K562 (cell line): Measurements from ENCODE around the gene PIGV. TPM values are rescaled to one million over a fixed set of nuclear protein-coding genes. Genes with fewer than 3 reads are reported as not detected.
A peak's percentile ranks its signal among the peaks of the same experiment; 100 is the strongest.

ENCODE experiments used
- BRF1 ChIP-seq: IDR thresholded peaks from 3 replicates; pipeline ENCODE4 v1.6.1; 2011; ENCODE audit warnings: borderline replicate concordance, mild to moderate bottlenecking; ENCODE audit not compliant: insufficient read length; ENCODE audit errors: extremely low read depth
- C11orf30 ChIP-seq: fragments of 450-650 bp; IDR thresholded peaks from 2 replicates; pipeline ENCODE4 v1.6.1; 2016; ENCODE audit warnings: low read depth, mild to moderate bottlenecking
- CEBPG ChIP-seq, 3 experiments: fragments of 200-800 bp in 1 of 3; sonication (Bioruptor generic) in 1 of 3; sonication (generic) in 1 of 3; formaldehyde crosslinking in 1 of 3; IDR thresholded peaks in 2 of 3; conservative IDR thresholded peaks in 1 of 3; 2 replicates each; pipeline versions ENCODE4 v1.6.1 to v1.8.0; 2016 to 2022; ENCODE audit warnings: missing compliant biosample characterization in 2 of 3, missing genetic modification characterization in 2 of 3, mild to moderate bottlenecking in 1 of 3, missing genetic modification reagents in 1 of 3
- CTBP1 ChIP-seq: fragments of 450-650 bp; IDR thresholded peaks from 2 replicates; pipeline ENCODE4 v1.6.1; 2016; ENCODE audit warnings: borderline replicate concordance
- ESRRB ChIP-seq: fragments of 250-450 bp; sonication (Bioruptor Pico); IDR thresholded peaks from 2 replicates; pipeline ENCODE4 v1.5.0; 2020; ENCODE audit warnings: mild to moderate bottlenecking, moderate library complexity, borderline replicate concordance
- EZH2 ChIP-seq: IDR thresholded peaks from 2 replicates; pipeline ENCODE4 v1.6.1; 2012; ENCODE audit warnings: low read depth, mild to moderate bottlenecking, inconsistent platforms, low read length, borderline replicate concordance
- FUS ChIP-seq: fragments of 200-400 bp; formaldehyde crosslinking; optimal IDR thresholded peaks from 2 replicates; pipeline ENCODE3; 2017; ENCODE audit warnings: low read depth, low read length
- HDAC1 ChIP-seq, 2 experiments: fragments of 450-650 bp; IDR thresholded peaks; 2 replicates each; pipeline ENCODE4 v1.6.1; 2016 to 2017; ENCODE audit warnings: inconsistent platforms in 1 of 2, mild to moderate bottlenecking in 1 of 2, moderate library complexity in 1 of 2
- MAFG ChIP-seq: fragments of 450-650 bp; conservative IDR thresholded peaks from 2 replicates; pipeline ENCODE4 v1.6.1; 2016; ENCODE audit warnings: missing genetic modification characterization, missing compliant biosample characterization
- MTA1 ChIP-seq: fragments of 450-650 bp; IDR thresholded peaks from 2 replicates; pipeline ENCODE4 v1.6.1; 2017; ENCODE audit warnings: borderline replicate concordance
- NCOA1 ChIP-seq: fragments of 450-650 bp; IDR thresholded peaks from 2 replicates; pipeline ENCODE4 v1.6.1; 2016; ENCODE audit warnings: low read depth
- NCOA2 ChIP-seq, 2 experiments: fragments of 450-650 bp; IDR thresholded peaks; 2 replicates each; pipeline ENCODE4 v1.6.1; 2018; ENCODE audit warnings: mild to moderate bottlenecking in 2 of 2, moderate library complexity in 1 of 2; ENCODE audit not compliant: partially characterized antibody in 2 of 2
- NONO ChIP-seq, 2 experiments: fragments of 200-400 bp in 1 of 2; fragments of 450-650 bp in 1 of 2; formaldehyde crosslinking in 1 of 2; IDR thresholded peaks; 2 replicates each; pipeline ENCODE4 v1.6.1; 2017; ENCODE audit warnings: low read depth in 2 of 2, mild to moderate bottlenecking in 2 of 2, moderate library complexity in 2 of 2, low read length in 1 of 2
- PHF21A ChIP-seq: fragments of 450-650 bp; IDR thresholded peaks from 2 replicates; pipeline ENCODE4 v1.6.1; 2017; ENCODE audit warnings: low read depth, borderline replicate concordance
- RCOR1 ChIP-seq, 2 experiments: IDR thresholded peaks; 2 replicates each; pipeline ENCODE4 v1.6.1; 2012; ENCODE audit warnings: low read depth in 2 of 2, low read length in 2 of 2, borderline replicate concordance in 1 of 2, improper control_type of control experiment in 1 of 2
- SAP30 ChIP-seq: fragments of 200-600 bp; sonication (generic); IDR thresholded peaks from 2 replicates; pipeline ENCODE4 v1.6.1; 2012; ENCODE audit warnings: borderline replicate concordance, low read depth, mild to moderate bottlenecking, moderate library complexity, low read length, control low read depth, inconsistent platforms; ENCODE audit not compliant: insufficient read depth, poor library complexity, severe bottlenecking
- SNIP1 ChIP-seq: fragments of 450-650 bp; IDR thresholded peaks from 2 replicates; pipeline ENCODE4 v1.7.1; 2017; ENCODE audit warnings: low read depth, mild to moderate bottlenecking
- STAT5A ChIP-seq: IDR thresholded peaks from 2 replicates; pipeline ENCODE4 v1.6.1; 2012; ENCODE audit warnings: low read length, inconsistent platforms, borderline replicate concordance
- TEAD4 ChIP-seq, 2 experiments: sonication (generic) in 1 of 2; formaldehyde crosslinking in 1 of 2; IDR thresholded peaks; 2 replicates each; pipeline versions ENCODE4 v1.6.1 to v1.8.0; 2012 to 2022; ENCODE audit warnings: borderline replicate concordance in 1 of 2, inconsistent platforms in 1 of 2, low read length in 1 of 2, mild to moderate bottlenecking in 1 of 2, missing genetic modification reagents in 1 of 2
- ZNF212 ChIP-seq: fragments of 450-650 bp; formaldehyde crosslinking; IDR thresholded peaks from 2 replicates; pipeline ENCODE4 v1.4.0; 2020; ENCODE audit warnings: mild to moderate bottlenecking
- ZNF445 ChIP-seq: fragments of 250-450 bp; sonication (Bioruptor Pico); IDR thresholded peaks from 2 replicates; pipeline ENCODE4 v1.4.0; 2020; ENCODE audit warnings: low read depth, mild to moderate bottlenecking, moderate library complexity
- ZNF707 ChIP-seq: fragments of 250-450 bp; sonication (Bioruptor Pico); conservative IDR thresholded peaks from 2 replicates; pipeline ENCODE4 v1.8.0; 2022; ENCODE audit warnings: inconsistent platforms, mild to moderate bottlenecking, moderate library complexity
- polyA plus RNA-seq, 8 experiments: library from polyadenylated mRNA; depleted of rRNA in 4 of 8; stranded (reverse) in 5 of 8; unstranded in 3 of 8; fragments of >200 nt; fragmentation: Nextera tagmentation in 2 of 8; fragmentation: Illumina TruSeq in 1 of 8; extraction: Ambion mirVana in 2 of 8; extraction: Trizol in 1 of 8; gene quantifications; 2 replicates each; pipeline versions ENCODE4 v1.2.1 to v1.2.3, GENCODE V29; 2011 to 2014; ENCODE audit warnings: inconsistent platforms in 1 of 8, missing spikeins in 1 of 8
- total RNA-seq, 7 experiments: library from RNA; depleted of rRNA in 6 of 7; stranded (reverse); fragments of >200 nt in 6 of 7; fragmentation: Illumina TruSeq in 2 of 7; extraction: Trizol in 2 of 7; gene quantifications; 2 replicates each; pipeline versions ENCODE4 v1.2.1 to v1.2.3, GENCODE V29; 2011 to 2021; ENCODE audit warnings: low replicate concordance in 1 of 7
- TF ChIP-seq, protein P1 (sequence below): fragments of 450-650 bp; formaldehyde crosslinking; IDR thresholded peaks from 2 replicates; pipeline ENCODE4 v1.4.0; 2022; ENCODE audit warnings: missing genetic modification characterization
- TF ChIP-seq, protein P2 (sequence below), 2 experiments: fragments of 450-650 bp; conservative IDR thresholded peaks; 2 replicates each; pipeline ENCODE4 v1.6.1; 2017; ENCODE audit warnings: mild to moderate bottlenecking in 2 of 2, moderate library complexity in 2 of 2

The PIGV gene
- total and polyA plus RNA-seq, 9 of the 15 experiments (the other 6 are each of a cell fraction or from before 2014, with no cell fraction given), result 8.4 to 21.8 (median 11.7) TPM

DNA sequence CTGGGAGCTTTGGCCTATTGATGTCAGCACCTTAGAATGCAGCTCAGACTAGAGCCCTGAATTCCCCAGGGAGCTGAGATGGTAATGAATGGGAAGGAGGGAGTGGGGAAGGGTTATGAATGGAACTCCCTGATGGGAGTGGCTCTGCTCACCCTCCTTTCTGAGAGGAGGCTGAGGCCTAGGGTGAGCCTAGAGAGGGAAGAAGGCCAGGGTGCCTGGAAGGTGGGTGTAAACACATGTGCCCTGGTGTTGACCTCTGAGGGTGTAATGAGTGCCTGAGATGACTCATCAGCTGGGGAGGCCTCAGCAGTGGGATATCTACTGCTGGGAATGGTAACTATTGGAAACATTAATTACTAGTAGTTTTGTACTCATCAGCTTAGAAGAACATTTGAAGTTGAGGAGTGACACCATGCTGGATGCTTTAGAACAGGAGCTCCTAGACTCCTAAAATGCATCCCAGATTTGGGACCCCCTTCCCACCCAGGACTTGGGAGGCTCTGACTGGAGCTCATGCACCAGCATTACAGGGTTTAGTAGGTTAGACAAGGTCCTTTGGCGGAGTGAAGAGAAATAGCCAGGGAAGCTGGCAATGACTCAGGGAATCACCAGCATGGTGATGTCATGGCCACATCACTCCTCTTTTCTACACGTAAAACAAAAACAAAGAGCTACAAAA, 16.0 kb upstream of the PIGV start (continued):
- TF ChIP-seq TEAD4 (IDR thresholded peaks at IDR 0.05; ENCODE audit: low read length), result peak; percentile 28; the same call in 1 of the 2 replicates
- TF ChIP-seq TEAD4 (CRISPR knock-in tag; IDR thresholded peaks at IDR 0.05; ENCODE audit: borderline replicate concordance), result no peak
- TF ChIP-seq CEBPG (CRISPR knock-in tag; IDR thresholded peaks at IDR 0.05), result 0 out of 2 replicates have a peak, but pooled peaks have one; percentile 25
- no peak for TF ChIP-seq CEBPG (tag; conservative IDR thresholded peaks at IDR 0.05 in 1 of 2, IDR thresholded peaks at IDR 0.05 in 1 of 2)
- no peak for TF ChIP-seq FUS
- peak; percentile 58; the same call in 1 of the 2 replicates for TF ChIP-seq NCOA1
- TF ChIP-seq MAFG (tag), result peak; percentile 60
- 0 out of 2 replicates have a peak, but pooled peaks have one; percentile 7 for TF ChIP-seq ZNF707 (CRISPR knock-in tag)
- no peak for TF ChIP-seq BRF1
- TF ChIP-seq NCOA2 (IDR thresholded peaks at IDR 0.05; ENCODE audit: partially characterized antibody in 2 of 2), result no peak
- TF ChIP-seq PHF21A, result peak; percentile 39; the same call in 1 of the 2 replicates
- no peak for TF ChIP-seq SNIP1
- peak; percentile 66 for TF ChIP-seq C11orf30
- peak in 1 of 2 experiments; percentile 88; a peak in 2 of 4 replicates for TF ChIP-seq HDAC1 (IDR thresholded peaks at IDR 0.05)
- 0 out of 2 replicates have a peak, but pooled peaks have one; percentile 74 for TF ChIP-seq MTA1
- TF ChIP-seq CTBP1, result peak; percentile 82
- TF ChIP-seq NONO (IDR thresholded peaks at IDR 0.05; ENCODE audit: low read depth in 2 of 2, low read length in 1 of 2), result peak in 1 of 2 experiments; percentile 13; a peak in 1 of 4 replicates
- no peak for TF ChIP-seq STAT5A
- no peak for TF ChIP-seq ESRRB (CRISPR knock-in tag)
- TF ChIP-seq RCOR1 (IDR thresholded peaks at IDR 0.05; ENCODE audit: borderline replicate concordance in 1 of 2, low read depth in 2 of 2, low read length in 2 of 2), result peak in 1 of 2 experiments; percentile 68; a peak in 2 of 4 replicates
- peak; percentile 77 for TF ChIP-seq SAP30
- TF ChIP-seq EZH2, result no peak
- TF ChIP-seq, protein P1, sequence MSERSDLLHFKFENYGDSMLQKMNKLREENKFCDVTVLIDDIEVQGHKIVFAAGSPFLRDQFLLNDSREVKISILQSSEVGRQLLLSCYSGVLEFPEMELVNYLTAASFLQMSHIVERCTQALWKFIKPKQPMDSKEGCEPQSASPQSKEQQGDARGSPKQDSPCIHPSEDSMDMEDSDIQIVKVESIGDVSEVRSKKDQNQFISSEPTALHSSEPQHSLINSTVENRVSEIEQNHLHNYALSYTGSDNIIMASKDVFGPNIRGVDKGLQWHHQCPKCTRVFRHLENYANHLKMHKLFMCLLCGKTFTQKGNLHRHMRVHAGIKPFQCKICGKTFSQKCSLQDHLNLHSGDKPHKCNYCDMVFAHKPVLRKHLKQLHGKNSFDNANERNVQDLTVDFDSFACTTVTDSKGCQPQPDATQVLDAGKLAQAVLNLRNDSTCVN (CRISPR knock-in tag), result 0 out of 2 replicates have a peak, but pooled peaks have one; percentile 59
- no peak for TF ChIP-seq ZNF445
- TF ChIP-seq, protein P2, sequence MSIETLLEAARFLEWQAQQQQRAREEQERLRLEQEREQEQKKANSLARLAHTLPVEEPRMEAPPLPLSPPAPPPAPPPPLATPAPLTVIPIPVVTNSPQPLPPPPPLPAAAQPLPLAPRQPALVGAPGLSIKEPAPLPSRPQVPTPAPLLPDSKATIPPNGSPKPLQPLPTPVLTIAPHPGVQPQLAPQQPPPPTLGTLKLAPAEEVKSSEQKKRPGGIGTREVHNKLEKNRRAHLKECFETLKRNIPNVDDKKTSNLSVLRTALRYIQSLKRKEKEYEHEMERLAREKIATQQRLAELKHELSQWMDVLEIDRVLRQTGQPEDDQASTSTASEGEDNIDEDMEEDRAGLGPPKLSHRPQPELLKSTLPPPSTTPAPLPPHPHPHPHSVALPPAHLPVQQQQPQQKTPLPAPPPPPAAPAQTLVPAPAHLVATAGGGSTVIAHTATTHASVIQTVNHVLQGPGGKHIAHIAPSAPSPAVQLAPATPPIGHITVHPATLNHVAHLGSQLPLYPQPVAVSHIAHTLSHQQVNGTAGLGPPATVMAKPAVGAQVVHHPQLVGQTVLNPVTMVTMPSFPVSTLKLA (conservative IDR thresholded peaks at IDR 0.05), result peak; percentile 96
- no peak for TF ChIP-seq ZNF212 (CRISPR knock-in tag)
